Neural cell (in vitro differentiated cells): ENCODE measurements around the gene PARD6G. TPM values are rescaled to one million over a fixed set of nuclear protein-coding genes. Genes with fewer than 3 reads are reported as not detected.

ENCODE experiments used
- H2AFZ ChIP-seq: fragments of 200-600, 300-800 bp; sonication (generic), shearing (Covaris generic); 2 replicates; pipeline ENCODE4 v1.6.0; 2014; ENCODE audit warnings: low read depth, mild to moderate bottlenecking, antibody characterized with exemption, low read length, moderate library complexity
- H3F3A ChIP-seq: fragments of 200-600 bp; shearing (Covaris generic); 2 replicates; pipeline ENCODE4 v1.6.1; 2016; ENCODE audit warnings: mild to moderate bottlenecking, moderate library complexity, mixed read lengths, antibody characterized with exemption, low read length; ENCODE audit not compliant: insufficient read depth, poor library complexity, severe bottlenecking
- H3K27ac ChIP-seq: fragments of 200-600, 300-800 bp; sonication (generic), shearing (Covaris generic); 2 replicates; pipeline ENCODE4 v1.5.1; 2014; ENCODE audit warnings: mild to moderate bottlenecking, low read length, moderate library complexity
- H3K27me3 ChIP-seq: fragments of 300-800, 200-600 bp; sonication (generic), shearing (Covaris generic); 2 replicates; pipeline ENCODE4 v1.6.0; 2014; ENCODE audit warnings: mild to moderate bottlenecking, low read depth, low read length, moderate library complexity; ENCODE audit not compliant: insufficient read depth
- H3K36me3 ChIP-seq: fragments of 300-800, 200-600 bp; sonication (generic), shearing (Covaris generic); 2 replicates; pipeline ENCODE4 v1.5.1; 2014; ENCODE audit warnings: mild to moderate bottlenecking, antibody characterized with exemption, low read length, moderate library complexity; ENCODE audit not compliant: insufficient read depth
- H3K4me2 ChIP-seq: fragments of 300-800, 200-600 bp; sonication (generic), shearing (Covaris generic); 2 replicates; pipeline ENCODE4 v1.6.0; 2014; ENCODE audit warnings: mild to moderate bottlenecking, low read length
- H3K4me3 ChIP-seq: fragments of 300-800, 200-600 bp; sonication (generic), shearing (Covaris generic); 2 replicates; pipeline ENCODE4 v1.5.1; 2014; ENCODE audit warnings: mild to moderate bottlenecking, low read length, moderate library complexity
- H3K79me2 ChIP-seq: fragments of 200-600 bp; shearing (Covaris generic); replicated peaks from 2 replicates; pipeline ENCODE4 v1.6.0; 2014; ENCODE audit warnings: mild to moderate bottlenecking, low read length, moderate library complexity; ENCODE audit not compliant: insufficient read depth
- H3K9ac ChIP-seq: fragments of 300-800, 200-600 bp; sonication (generic), shearing (Covaris generic); 2 replicates; pipeline ENCODE4 v1.6.1; 2016; ENCODE audit warnings: mild to moderate bottlenecking, low read length, mixed read lengths
- H3K9me2 ChIP-seq: fragments of 200-600 bp; shearing (Covaris generic); 2 replicates; pipeline ENCODE4 v1.6.1; 2016; ENCODE audit warnings: mild to moderate bottlenecking, low read length, mixed read lengths; ENCODE audit not compliant: insufficient read depth
- H3K9me3 ChIP-seq: fragments of 200-600, 300-800 bp; sonication (generic), shearing (Covaris generic); 2 replicates; pipeline ENCODE4 v1.6.1; 2016; ENCODE audit warnings: mild to moderate bottlenecking, mixed run types, low read length, moderate library complexity, mixed read lengths
- H4K20me1 ChIP-seq: fragments of 200-600 bp; shearing (Covaris generic); 2 replicates; pipeline ENCODE4 v1.6.1; 2016; ENCODE audit warnings: mild to moderate bottlenecking, mixed run types; ENCODE audit not compliant: insufficient read depth
- EP300 ChIP-seq: fragments of 450-650 bp; conservative IDR thresholded peaks from 2 replicates; pipeline ENCODE4 v1.6.1; 2014; ENCODE audit warnings: antibody characterized with exemption, mild to moderate bottlenecking, moderate library complexity; ENCODE audit not compliant: poor library complexity, severe bottlenecking
- EZH2 ChIP-seq: fragments of 200-600, 300-800 bp; shearing (Covaris generic), sonication (generic); IDR thresholded peaks from 2 replicates; pipeline ENCODE4 v1.6.1; 2014; ENCODE audit warnings: antibody characterized with exemption, low read length, borderline replicate concordance, mild to moderate bottlenecking; ENCODE audit not compliant: insufficient read depth, poor library complexity, severe bottlenecking
- MXI1 ChIP-seq: fragments of 450-650 bp; conservative IDR thresholded peaks from 2 replicates; pipeline ENCODE4 v1.6.1; 2014; ENCODE audit warnings: antibody characterized with exemption, mild to moderate bottlenecking; ENCODE audit not compliant: poor library complexity, severe bottlenecking
- POLR2AphosphoS5 ChIP-seq: IDR thresholded peaks from 2 replicates; pipeline ENCODE4 v1.6.1; 2012
- RAD21 ChIP-seq: fragments of 450-650 bp; conservative IDR thresholded peaks from 2 replicates; pipeline ENCODE4 v1.6.1; 2014; ENCODE audit warnings: antibody characterized with exemption, mild to moderate bottlenecking, moderate library complexity
- REST ChIP-seq: IDR thresholded peaks from 2 replicates; pipeline ENCODE4 v1.6.1; 2012; ENCODE audit warnings: borderline replicate concordance
- SMC3 ChIP-seq: fragments of 450-650 bp; conservative IDR thresholded peaks from 2 replicates; pipeline ENCODE4 v1.6.1; 2014; ENCODE audit warnings: antibody characterized with exemption, mild to moderate bottlenecking, moderate library complexity; ENCODE audit not compliant: poor library complexity
- TAF1 ChIP-seq: IDR thresholded peaks from 2 replicates; pipeline ENCODE4 v1.6.1; 2012; ENCODE audit warnings: low read depth
- polyA plus RNA-seq: library from polyadenylated mRNA; depleted of rRNA; stranded (reverse); fragments of >200 nt; gene quantifications from 2 replicates; pipeline ENCODE4 v1.2.3, GENCODE V29; 2014
- TF ChIP-seq, protein P1 (sequence below): fragments of 450-650 bp; IDR thresholded peaks from 2 replicates; pipeline ENCODE4 v1.5.1; 2014; ENCODE audit warnings: antibody characterized with exemption, mild to moderate bottlenecking, moderate library complexity; ENCODE audit not compliant: poor library complexity, severe bottlenecking

PARD6G gene
- polyA plus RNA-seq, 1 donor from 2014 or later = 9.3 TPM

GRCh38 chr18:80203249-80203648, 44.1 kb downstream of the PARD6G start:
- H3K4me2 ChIP-seq = no peak overlapping the region
- no peaks in the 10 kb centered on the region for H3K36me3 ChIP-seq
- H2AFZ ChIP-seq = no peak overlapping the region
- no peaks in the 10 kb centered on the region for H3K79me2 ChIP-seq
- H3K27ac ChIP-seq = no peak overlapping the region
- no peak overlapping the region for H3K4me3 ChIP-seq
- no peaks in the 10 kb centered on the region for H3F3A ChIP-seq
- TF ChIP-seq TAF1 (no peak), EZH2 (no peak), EP300 (no peak), SMC3 (no peak), RAD21 (no peak), REST (no peak), POLR2AphosphoS5 (no peak), MXI1 (no peak)
- TF ChIP-seq, protein P1, sequence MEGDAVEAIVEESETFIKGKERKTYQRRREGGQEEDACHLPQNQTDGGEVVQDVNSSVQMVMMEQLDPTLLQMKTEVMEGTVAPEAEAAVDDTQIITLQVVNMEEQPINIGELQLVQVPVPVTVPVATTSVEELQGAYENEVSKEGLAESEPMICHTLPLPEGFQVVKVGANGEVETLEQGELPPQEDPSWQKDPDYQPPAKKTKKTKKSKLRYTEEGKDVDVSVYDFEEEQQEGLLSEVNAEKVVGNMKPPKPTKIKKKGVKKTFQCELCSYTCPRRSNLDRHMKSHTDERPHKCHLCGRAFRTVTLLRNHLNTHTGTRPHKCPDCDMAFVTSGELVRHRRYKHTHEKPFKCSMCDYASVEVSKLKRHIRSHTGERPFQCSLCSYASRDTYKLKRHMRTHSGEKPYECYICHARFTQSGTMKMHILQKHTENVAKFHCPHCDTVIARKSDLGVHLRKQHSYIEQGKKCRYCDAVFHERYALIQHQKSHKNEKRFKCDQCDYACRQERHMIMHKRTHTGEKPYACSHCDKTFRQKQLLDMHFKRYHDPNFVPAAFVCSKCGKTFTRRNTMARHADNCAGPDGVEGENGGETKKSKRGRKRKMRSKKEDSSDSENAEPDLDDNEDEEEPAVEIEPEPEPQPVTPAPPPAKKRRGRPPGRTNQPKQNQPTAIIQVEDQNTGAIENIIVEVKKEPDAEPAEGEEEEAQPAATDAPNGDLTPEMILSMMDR = no peak
- H3K9me2 ChIP-seq = no peaks in the 10 kb centered on the region
- no peaks in the 10 kb centered on the region for H4K20me1 ChIP-seq
- no peaks in the 10 kb centered on the region for H3K27me3 ChIP-seq
- H3K9me3 ChIP-seq = no peaks in the 10 kb centered on the region
- H3K9ac ChIP-seq = no peak overlapping the region

DNA sequence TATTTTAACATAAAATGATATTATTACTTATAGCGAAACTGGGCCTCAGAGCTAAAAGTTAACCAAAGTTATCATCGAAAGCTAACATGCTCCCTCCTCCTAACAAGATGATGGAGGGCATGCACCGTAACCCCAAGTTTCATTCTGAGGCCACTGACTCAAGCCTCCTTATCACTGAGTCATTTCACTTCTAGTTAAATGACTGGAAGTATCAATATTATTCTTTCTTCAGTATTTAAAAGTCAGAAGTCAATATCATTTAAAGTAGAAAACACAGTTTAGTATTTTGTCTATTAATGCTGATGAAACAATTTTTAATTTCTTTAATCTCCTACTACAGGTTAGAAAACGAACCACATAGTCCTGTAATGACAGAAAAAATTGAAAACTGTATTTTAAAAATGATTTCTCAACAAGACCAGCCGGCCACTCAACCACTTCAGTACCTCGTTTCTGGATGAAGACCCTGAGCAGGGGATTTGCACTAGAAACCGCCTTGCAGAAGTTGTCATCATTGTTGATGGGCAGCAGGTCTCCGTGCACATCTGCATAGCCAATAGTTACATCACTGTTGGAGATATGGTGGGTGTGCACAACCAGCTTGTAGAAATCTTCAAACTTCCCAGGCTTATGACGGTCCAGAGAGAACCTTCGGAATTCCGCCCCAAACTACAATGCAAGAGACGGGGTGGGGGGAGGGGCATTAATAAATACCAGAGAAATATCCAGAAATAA, 44.9 kb downstream of the PARD6G start:
- H3K27me3 ChIP-seq = no peaks in the 10 kb centered on the region
- no peaks in the 10 kb centered on the region for H4K20me1 ChIP-seq
- H3K36me3 ChIP-seq = no peaks in the 10 kb centered on the region
- H3K9ac ChIP-seq = no peak overlapping the region
- no peaks in the 10 kb centered on the region for H3K9me2 ChIP-seq
- H3K4me2 ChIP-seq = no peak overlapping the region
- H3K79me2 ChIP-seq = no peaks in the 10 kb centered on the region
- H2AFZ ChIP-seq = no peak overlapping the region
- no peaks in the 10 kb centered on the region for H3K9me3 ChIP-seq
- H3K27ac ChIP-seq = no peak overlapping the region
- TF ChIP-seq POLR2AphosphoS5 (no peak), EP300 (no peak), REST (no peak), MXI1 (no peak), TAF1 (no peak), RAD21 (no peak)
- TF ChIP-seq, protein P1 = no peak
- no peaks in the 10 kb centered on the region for H3F3A ChIP-seq
- H3K4me3 ChIP-seq = no peak overlapping the region
